Nephron (organoid): ENCODE results near the gene ACVR1B.

Experiments
- H3K27ac Mint-ChIP-seq, 3 experiments: 2 replicates each; pipeline ENCODE4 v1.8.0; 2020; ENCODE audit warnings: mixed read lengths in 3 of 3, mild to moderate bottlenecking in 2 of 3, moderate library complexity in 1 of 3
- H3K27me3 Mint-ChIP-seq: 2 replicates; pipeline ENCODE4 v1.8.0; 2021; ENCODE audit warnings: low read depth, mild to moderate bottlenecking, moderate library complexity, mixed read lengths
- H3K36me3 Mint-ChIP-seq: 2 replicates; pipeline ENCODE4 v1.8.0; 2020; ENCODE audit warnings: low read depth, mixed read lengths
- H3K4me1 Mint-ChIP-seq: 2 replicates; pipeline ENCODE4 v1.8.0; 2020; ENCODE audit warnings: mixed read lengths
- H3K4me3 Mint-ChIP-seq, 3 experiments: 2 replicates each; pipeline ENCODE4 v1.8.0; 2020; ENCODE audit warnings: mild to moderate bottlenecking in 3 of 3, mixed read lengths in 3 of 3, moderate library complexity in 2 of 3
- H3K9me3 Mint-ChIP-seq: 2 replicates; pipeline ENCODE4 v1.8.0; 2020; ENCODE audit warnings: mixed read lengths
- CTCF ChIP-seq, 3 experiments: fragments of 200-600 bp; sonication (generic); IDR thresholded peaks; one replicate each; pipeline ENCODE4 v1.5.0; 2021; ENCODE audit warnings: antibody characterized with exemption in 3 of 3; ENCODE audit not compliant: unreplicated experiment in 3 of 3

ACVR1B gene

GRCh38 chr12:52018433-52019112 lies 67.1 kb downstream of the ACVR1B start:
- peaks cover 20% of the 10 kb centered on the region for H3K27me3 Mint-ChIP-seq
- peaks cover 10% of the 10 kb centered on the region for H3K36me3 Mint-ChIP-seq
- H3K27ac Mint-ChIP-seq: peak overlapping the region in 1 of 3 experiments; percentile 80
- H3K9me3 Mint-ChIP-seq: no peaks in the 10 kb centered on the region
- H3K4me1 Mint-ChIP-seq: peaks cover 23% of the 10 kb centered on the region
- no peak for TF ChIP-seq CTCF (IDR thresholded peaks at IDR 0.05; ENCODE audit: unreplicated experiment in 3 of 3)
- H3K4me3 Mint-ChIP-seq: peak overlapping the region in 1 of 3 experiments; percentile 11

GRCh38 chr12:52019113-52019770 lies 67.7 kb downstream of the ACVR1B start:
- Mint-ChIP-seq H3K36me3 (peaks cover 5% of the 10 kb centered on the region), H3K4me3 (peak overlapping the region in 1 of 3 experiments; percentile 11), H3K9me3 (no peaks in the 10 kb centered on the region), H3K27ac (peak overlapping the region in 1 of 3 experiments; percentile 80), H3K27me3 (peaks cover 15% of the 10 kb centered on the region), H3K4me1 (peaks cover 21% of the 10 kb centered on the region)
- no peak for TF ChIP-seq CTCF (IDR thresholded peaks at IDR 0.05; ENCODE audit: unreplicated experiment in 3 of 3)

- H3K4me1 Mint-ChIP-seq: peaks cover 29% of the 10 kb centered on the region
- H3K36me3 Mint-ChIP-seq: peaks cover 5% of the 10 kb centered on the region
- no peak overlapping the region for H3K27ac Mint-ChIP-seq
- peak overlapping the region; percentile 18 to 52 (median 34) for H3K4me3 Mint-ChIP-seq
- peak; percentile 71 to 74 (median 71) for TF ChIP-seq CTCF (IDR thresholded peaks at IDR 0.05; ENCODE audit: unreplicated experiment in 3 of 3)
- H3K27me3 Mint-ChIP-seq: peaks cover 18% of the 10 kb centered on the region
- peaks cover 3% of the 10 kb centered on the region for H3K9me3 Mint-ChIP-seq
Observed at GRCh38 chr12:52020539-52021336, 69.2 kb downstream of the ACVR1B start.

GRCh38 chr12:52022841-52023181 lies 71.3 kb downstream of the ACVR1B start:
- no peaks in the 10 kb centered on the region for H3K36me3 Mint-ChIP-seq
- no peak for TF ChIP-seq CTCF (IDR thresholded peaks at IDR 0.05; ENCODE audit: unreplicated experiment in 3 of 3)
- H3K27me3 Mint-ChIP-seq: peaks cover 17% of the 10 kb centered on the region
- H3K9me3 Mint-ChIP-seq: peaks cover 3% of the 10 kb centered on the region
- peak overlapping the region; percentile 70 to 80 (median 76) for H3K4me3 Mint-ChIP-seq
- H3K4me1 Mint-ChIP-seq: peaks cover 33% of the 10 kb centered on the region
- no peak overlapping the region for H3K27ac Mint-ChIP-seq

GRCh38 chr12:52023182-52023975 lies 71.9 kb downstream of the ACVR1B start:
- Mint-ChIP-seq H3K27me3 (peaks cover 22% of the 10 kb centered on the region), H3K9me3 (peaks cover 3% of the 10 kb centered on the region), H3K4me1 (peaks cover 33% of the 10 kb centered on the region), H3K4me3 (peak overlapping the region; percentile 75 to 81 (median 81)), H3K27ac (no peak overlapping the region), H3K36me3 (no peaks in the 10 kb centered on the region)
- TF ChIP-seq CTCF (IDR thresholded peaks at IDR 0.05; ENCODE audit: unreplicated experiment in 3 of 3): peak; percentile 96 to 98 (median 96)
